ENCODE data around the gene OLAH.

OLAH gene

GRCh38 chr10:15072358-15072757 is 28.6 kb downstream of the OLAH start:
- no peak for DNase-seq

- no peak for DNase-seq
Observed at GRCh38 chr10:15075421-15075820, 31.7 kb downstream of the OLAH start.

GRCh38 chr10:15083674-15084501 is 40.1 kb downstream of the OLAH start:
- no peak for DNase-seq

GRCh38 chr10:15084502-15084922 is 40.8 kb downstream of the OLAH start:
- no peak for DNase-seq

GRCh38 chr10:15088428-15089261 is 44.9 kb downstream of the OLAH start, which contains the start of gene ACBD7:
TSS of gene ACBD7 (minus strand) at chr10:15088776. CDS start at chr10:15088728, 48 bp downstream.
- peak; percentile 89 for DNase-seq

- DNase-seq: no peak
Observed at GRCh38 chr10:15091418-15091817, 47.7 kb downstream of the OLAH start.

- DNase-seq: no peak
Observed at GRCh38 chr10:15092855-15093408, 49.2 kb downstream of the OLAH start.

- DNase-seq: no peak
Observed at GRCh38 chr10:15096661-15097010, 52.9 kb downstream of the OLAH start.

- DNase-seq: peak; percentile 98
Observed at GRCh38 chr10:15097011-15097812, 53.5 kb downstream of the OLAH start, which contains the start of gene RPP38. TSS of gene RPP38 (plus strand) at chr10:15097355. CDS start at chr10:15103315, 5,960 bp downstream.

GRCh38 chr10:15099886-15100285 is 56.1 kb downstream of the OLAH start:
- no peak for DNase-seq

- no peak for DNase-seq
Observed at GRCh38 chr10:15103513-15103912, 59.8 kb downstream of the OLAH start.

- DNase-seq: peak; percentile 78
Observed at GRCh38 chr10:15106352-15107013, 62.7 kb downstream of the OLAH start.

- DNase-seq: peak; percentile 29
Observed at GRCh38 chr10:15112657-15113056, 68.9 kb downstream of the OLAH start.

- no peak for DNase-seq
Observed at GRCh38 chr10:15113766-15114165, 70.0 kb downstream of the OLAH start.

GRCh38 chr10:15116225-15116624 is 72.5 kb downstream of the OLAH start:
- no peak for DNase-seq

- no peak for DNase-seq
Observed at GRCh38 chr10:15118615-15119014, 74.9 kb downstream of the OLAH start.

GRCh38 chr10:15120523-15120922 is 76.8 kb downstream of the OLAH start:
- DNase-seq: no peak

GRCh38 chr10:15121707-15122106 is 78.0 kb downstream of the OLAH start:
- DNase-seq: no peak

- no peak for DNase-seq
Observed at GRCh38 chr10:15122477-15123030, 78.8 kb downstream of the OLAH start.

Data from stimulated activated CD4-positive, alpha-beta T cell treated with anti-CD3 and anti-CD28 coated beads, Interleukin-15, amount 100 ng/mL, for 24 hours (primary cell).